Measurements from ENCODE around the gene PTK6.
"Not testable (repeated sequence)": the region's sequence is repeated elsewhere in the genome, so short reads cannot be mapped to it uniquely, and the experiment has no call there.

The PTK6 gene

DNA sequence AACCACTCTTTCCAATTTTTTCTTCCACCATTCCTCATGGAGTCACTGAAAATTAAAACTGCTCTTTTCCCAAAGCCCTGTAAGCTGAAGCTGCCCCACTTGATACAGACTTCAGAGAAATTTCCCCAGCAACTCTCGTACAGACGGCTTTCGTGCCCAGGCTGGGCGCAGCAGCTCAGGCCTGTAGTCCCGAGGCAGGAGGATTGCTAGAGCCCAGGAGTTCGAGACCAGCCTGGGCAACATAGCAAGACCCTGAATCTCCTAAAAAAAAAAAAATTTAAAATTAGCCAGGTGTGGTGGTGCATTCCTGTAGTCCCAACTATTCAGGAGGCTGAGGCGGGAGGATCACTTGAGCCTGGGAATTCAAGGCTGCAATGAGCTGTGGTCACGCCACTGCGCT, 10.0 kb downstream of the PTK6 start:
- no peak for DNase-seq

DNA sequence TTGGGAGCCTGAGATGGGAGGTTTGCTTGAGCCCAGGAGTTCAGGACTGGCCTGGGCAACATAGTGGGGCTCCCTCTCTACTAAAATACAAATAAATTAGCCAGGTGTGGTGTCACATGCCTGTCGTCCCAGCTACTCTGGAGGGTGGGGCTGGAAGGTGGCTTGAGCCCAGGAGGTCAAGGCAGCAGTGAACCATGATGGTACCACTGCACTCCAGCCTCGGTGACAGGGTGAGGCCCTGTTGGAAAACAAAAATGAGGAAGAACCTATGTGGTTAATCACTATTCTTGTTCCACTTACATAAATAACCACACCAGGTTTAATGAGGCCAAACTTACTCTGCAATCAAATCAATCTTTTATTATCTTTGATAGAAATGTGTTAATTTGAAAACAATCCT, 11.2 kb downstream of the PTK6 start:
- no peak for DNase-seq

DNA sequence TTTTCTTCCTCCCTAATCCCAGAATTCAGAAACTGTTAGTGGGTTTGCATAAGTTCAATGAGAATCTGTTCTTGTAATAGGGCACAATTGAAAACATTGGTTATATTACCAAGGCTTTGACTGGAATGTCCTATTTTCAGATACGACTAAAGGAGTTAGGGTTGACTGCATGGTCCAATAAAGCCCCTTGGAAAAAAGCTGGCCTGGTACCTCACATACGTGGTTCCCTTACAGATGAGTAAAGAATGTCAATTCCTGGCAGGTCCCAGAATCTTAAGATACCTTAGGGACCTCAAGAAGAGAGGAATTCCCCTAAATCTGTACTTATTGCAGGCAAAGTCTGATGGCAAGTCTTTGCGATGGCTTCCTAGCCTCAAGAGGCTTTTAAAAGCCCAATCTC, 12.0 kb downstream of the PTK6 start:
- DNase-seq = no peak

DNA sequence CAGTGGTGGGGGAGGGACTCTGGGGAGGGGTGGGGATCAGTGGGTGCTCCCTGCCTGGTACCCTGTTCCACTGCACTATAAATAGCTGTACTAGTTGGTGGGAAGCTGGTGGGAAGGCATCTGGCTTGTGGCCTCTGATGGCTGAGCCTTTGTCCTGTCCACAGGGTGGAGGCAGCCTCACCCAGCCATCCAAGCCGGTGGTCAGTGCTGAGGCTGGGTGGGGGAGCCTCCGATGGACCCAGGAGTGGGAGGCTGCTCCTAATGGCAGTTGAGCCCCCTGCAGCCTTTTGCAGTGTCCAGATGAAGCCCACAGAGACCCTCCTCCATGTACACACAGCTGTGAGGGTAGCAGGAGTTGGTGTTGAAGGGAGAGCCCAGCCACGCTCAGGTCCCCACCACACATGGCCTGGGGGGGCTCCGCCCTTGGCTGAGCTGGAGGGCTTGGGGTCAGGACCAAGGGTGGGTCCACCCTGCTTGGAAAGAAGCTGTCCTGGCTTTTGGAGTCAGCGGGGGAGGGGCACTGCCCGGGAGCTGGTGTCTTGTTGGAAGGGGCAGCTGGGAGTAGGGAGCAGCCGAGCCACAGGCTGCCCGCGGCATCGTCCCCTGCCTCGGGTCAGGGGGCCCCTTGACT, 14.1 kb downstream of the PTK6 start:
- no peak for DNase-seq

DNA sequence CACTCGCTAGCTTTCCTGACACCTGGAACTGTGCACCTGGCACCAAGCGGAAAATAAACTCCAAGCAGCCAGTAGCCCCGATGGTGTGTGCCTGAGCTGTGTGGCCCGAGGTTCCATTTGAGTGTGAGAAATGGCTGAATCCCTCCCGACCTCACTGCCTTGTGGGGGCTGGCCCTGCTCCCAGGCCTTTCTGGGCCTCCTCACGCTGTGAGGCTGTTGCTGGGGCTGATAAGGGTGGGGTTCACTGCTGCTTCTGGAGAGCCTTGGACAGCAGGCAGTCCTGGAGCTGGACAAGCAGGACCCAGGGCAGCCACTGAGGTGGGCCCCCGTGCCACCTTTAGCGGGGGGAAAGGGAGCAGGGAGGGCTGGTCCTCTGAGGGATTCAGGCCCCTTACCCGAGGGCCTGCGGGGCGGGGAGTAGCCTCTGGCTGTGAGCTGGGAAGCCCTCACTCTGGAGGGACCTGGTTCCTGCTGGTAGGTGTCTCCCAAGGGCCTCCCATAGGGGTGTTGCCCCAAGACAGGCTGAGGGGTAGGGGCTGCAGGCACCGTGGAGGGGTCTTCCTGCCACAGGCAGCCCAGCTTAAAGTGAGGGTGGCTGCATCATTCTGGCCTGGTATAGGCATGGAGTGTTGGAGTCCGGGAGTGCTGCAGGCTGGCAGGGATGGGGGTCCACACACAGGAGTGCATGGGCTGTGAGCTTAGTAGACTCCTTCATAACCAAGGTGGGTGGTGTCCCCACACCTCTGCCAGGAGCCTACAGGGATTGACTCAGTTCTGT, 14.9 kb downstream of the PTK6 start:
- DNase-seq = no peak

DNA sequence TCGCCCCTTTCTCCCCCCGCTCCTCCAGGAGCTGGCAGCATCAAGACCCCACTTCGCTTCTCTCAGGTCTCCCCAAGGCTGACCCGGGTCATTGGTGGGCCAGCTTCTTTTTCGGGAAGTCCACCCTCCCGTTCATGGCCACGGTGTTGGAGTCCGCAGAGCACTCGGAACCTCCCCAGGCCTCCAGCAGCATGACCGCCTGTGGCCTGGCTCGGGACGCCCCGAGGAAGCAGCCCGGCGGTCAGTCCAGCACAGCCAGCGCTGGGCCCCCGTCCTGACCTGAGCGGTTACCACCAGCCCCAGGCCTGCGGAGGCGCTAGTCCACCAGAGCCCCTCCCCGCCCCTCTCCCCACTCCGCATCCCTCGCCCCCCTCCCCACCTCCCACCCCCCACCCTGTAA, 15.6 kb downstream of the PTK6 start:
- no peak for DNase-seq

DNA sequence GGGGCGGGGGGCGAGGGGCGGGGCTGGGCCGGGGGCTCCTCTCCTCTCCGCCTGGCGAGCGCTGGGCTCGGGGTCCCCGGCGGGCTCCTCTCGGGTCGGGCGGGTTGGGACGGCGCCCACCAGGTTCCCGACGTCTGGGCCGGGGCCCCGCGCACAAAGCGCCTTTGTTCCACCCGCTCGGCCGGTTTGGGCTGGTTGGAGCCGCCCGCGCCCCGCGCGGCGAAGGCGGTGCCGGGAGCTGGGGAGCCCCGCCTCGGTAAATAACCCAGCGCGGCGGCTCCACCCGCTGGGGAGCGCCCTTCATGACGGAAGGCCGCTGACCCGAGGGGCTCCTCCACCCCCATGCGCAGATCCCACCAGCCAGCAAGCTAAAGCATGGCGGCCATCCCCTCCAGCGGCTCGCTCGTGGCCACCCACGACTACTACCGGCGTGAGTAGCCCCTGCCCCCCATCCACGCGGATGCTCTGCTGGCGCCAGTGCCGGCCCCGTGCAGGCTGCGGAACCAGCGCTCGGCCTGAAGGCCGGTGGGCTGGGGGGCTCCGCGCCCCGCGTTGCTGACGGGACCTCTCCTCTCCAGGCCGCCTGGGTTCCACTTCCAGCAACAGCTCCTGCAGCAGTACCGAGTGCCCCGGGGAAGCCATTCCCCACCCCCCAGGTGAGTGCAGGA, 16.1 kb downstream of the PTK6 start:
- DNase-seq = peak; percentile 85

DNA sequence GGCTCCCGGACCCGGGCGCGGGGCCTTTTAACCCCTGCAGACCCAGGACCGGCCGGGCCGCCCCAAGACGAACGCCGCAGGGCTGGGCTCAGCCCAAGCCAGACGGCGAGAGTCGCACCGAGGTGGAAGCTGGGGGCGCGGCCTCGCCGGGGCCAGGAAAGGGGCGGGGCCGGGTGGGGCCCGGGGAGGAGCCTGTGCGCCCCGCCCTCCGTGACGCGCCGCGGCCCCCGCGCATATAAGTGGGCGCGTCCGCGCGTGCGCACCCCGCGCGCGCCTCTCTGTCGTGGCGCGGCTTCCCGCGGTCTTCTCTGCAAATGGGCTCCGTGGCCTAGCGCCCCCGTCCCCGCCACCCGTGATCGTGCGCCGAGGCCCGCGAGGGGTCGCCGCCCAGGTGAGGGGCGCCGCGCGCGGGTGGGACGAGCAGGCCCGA, 16.7 kb downstream of the PTK6 start, which contains the start of gene PPDPF:
TSS of gene PPDPF (plus strand) at position 262 of the 430 bp plus-strand sequence. CDS start 544 bp downstream, outside the sequence.
- DNase-seq = peak; percentile 95

DNA sequence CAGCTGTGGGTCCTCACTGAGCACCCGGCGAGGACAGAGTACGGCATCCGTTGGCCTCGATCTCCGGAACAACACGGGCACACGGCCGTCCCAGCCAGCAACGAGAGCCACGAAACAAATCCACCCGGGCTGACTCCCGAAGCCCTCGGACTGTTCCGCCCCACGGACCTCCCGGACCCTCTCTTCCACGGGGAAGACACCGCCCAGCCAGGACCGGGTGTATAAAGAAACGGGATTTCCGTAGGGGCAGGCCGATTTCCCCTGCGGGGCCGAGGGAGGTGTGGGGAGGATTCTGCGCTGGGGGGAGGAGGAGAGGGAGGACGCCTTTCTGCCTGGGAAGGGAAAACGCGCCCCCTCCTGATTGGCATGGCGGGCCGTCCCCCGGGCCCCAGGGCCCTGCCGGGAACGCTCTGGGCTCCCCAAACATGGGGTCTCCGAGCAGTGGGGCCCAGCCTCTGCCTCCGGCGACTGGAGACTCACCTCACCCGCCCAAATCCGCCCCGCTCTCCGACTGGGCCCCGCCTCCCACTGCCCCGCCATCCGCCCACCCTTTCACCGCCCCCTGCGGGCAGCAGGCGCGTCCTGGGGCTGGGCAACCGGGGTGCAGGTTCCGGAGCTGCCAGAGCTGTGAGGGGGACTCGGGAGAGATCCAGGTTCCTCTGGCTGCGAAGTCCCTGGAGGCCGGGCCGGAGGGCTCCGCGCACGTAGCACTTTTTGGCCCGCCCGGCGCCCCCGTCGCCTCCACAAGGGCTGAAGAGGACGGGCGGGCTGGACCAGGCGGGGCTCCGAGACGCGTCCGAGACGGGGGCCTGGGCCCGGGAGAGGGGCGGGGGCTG, 17.3 kb downstream of the PTK6 start:
- peak; percentile 81 for DNase-seq

DNA sequence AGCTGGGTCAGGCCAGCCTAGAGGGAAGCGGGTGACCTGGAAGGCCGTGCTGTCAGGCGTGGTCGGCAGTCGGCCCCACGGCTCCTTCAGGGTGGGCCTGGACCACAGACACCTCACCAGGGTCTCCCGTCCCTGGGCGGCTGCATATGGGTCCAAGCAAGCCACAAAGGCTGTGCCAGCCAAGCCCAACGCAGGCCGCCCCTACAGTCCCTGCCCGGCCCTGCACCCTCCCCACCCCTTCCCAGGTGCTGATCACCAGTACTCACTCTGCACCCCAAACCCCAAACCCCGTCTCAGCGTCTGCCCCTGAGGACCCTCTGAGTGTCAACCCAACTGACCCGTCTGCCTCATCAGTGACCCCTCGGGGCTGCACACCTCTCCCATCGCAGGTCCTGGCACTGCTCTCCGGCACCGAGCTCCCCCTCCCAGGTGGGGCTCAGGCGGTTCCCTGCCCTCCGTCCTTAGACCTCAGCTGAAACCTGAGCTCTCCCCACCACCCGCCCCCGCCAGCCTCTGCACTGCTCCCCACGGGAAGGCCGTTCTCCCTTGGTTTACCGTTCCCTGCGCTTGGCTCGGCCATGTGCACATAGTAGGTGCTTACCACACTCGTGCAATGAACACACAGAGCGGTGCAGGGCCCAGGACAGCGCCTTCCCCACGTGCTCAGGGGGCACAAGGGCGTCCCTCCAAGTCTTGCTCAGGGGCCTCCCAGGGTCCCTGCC, 18.1 kb downstream of the PTK6 start:
- DNase-seq = no peak

DNA sequence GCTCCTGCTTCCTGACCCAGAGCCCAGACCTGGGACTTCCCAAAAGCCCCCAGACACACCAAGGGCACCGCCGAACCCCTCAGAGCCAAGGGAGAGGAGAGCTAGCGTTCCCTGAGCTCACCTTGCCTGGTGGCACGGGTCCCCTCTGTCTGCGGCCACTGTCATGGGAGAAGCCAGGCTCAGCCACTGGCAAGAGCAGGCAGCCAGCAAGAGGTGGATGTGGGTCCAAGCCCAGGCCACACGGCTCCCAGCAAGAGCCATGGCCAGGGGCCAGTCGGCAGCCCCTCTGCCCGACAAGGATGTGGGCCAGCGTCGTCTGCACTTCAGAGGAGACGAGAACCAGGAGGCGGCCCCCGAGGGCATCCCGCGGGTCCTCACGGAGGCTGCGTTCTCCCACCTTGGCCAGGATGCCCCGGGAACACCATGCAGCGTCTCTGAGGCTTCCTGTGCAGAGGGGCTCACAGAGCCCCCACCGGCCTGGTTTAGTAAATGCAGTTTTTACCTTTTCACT, 18.8 kb downstream of the PTK6 start:
- no peak for DNase-seq

DNA sequence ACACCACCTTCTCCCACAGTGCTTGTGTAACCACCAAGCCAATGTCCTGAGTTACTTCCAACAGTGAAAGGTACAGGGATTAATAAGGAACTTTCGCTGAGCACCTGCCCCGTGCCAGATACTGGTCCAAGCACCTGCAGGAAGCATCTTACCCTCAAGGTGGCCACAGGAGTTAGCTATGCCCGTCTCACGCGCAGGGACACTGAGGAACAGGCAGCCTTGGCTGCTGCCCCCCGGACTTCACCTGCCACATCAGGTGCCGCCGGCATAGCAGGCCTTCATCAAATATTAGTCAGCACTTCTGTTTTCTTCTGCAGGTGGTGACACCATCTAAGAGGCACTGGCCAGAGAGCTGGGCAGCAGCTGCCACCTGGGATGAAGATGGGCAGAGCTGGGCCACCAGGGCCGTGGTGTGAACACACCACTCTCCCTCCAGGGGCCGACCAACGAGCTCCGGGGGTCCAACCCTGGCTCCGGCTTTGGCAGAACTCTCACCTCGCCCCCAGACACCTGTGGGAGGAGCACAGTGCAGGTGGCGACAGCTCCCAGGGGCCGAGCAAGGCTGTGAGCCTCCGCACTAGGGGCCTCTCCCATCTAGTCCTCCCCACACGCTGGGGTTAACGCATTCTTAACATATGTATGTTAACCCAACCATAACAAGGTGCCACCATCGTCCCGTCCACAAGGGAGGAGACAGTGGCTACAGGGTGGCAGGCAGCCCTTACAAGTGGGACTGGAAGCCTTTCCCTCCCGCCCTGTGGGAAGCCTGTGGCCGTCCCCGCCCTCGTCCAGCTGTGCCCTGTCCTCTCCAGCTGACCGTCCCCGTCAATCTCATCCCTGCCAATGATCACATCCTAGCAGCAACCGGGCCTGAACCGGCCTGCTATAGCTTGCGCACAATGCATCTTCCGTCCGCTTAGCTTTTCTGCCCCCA, 19.5 kb downstream of the PTK6 start:
- DNase-seq = no peak

DNA sequence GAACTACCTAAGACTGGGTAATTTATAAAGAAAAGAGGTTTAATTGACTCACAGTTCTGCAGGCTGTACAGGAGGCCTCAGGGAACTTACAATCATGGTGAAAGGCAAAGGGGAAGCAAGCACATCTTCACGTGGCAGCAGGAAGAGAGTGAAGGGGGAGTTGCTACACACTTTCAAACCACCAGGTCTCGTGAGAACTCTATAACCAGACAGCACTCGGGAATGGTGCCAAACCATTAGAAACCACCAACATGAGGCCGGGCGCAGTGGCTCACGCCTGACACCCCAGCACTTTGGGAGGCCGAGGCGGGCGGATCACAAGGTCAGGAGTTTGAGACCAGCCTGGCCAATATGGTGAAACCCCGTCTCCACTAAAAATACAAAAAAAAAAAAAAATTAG, 22.7 kb downstream of the PTK6 start:
- not testable (repeated sequence) for DNase-seq

DNA sequence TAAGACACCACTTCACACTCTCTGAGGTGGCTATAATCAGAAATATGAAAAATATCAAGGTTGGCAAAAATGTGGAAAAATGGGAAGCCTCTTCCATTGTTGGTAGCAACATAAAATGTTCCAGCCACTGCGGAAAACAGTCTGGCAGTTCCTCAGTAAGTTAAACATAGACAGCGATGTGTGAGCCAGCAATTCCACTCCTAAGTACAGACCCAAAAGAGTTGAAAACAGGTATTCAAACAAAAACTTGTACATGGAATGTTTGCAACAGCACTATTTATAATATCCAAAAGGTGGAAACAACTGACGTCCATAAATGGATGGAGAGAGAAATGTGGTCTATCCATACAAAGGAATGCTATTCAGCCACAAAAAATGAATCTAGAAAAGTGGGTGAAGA, 24.0 kb downstream of the PTK6 start:
- no peak for DNase-seq

DNA sequence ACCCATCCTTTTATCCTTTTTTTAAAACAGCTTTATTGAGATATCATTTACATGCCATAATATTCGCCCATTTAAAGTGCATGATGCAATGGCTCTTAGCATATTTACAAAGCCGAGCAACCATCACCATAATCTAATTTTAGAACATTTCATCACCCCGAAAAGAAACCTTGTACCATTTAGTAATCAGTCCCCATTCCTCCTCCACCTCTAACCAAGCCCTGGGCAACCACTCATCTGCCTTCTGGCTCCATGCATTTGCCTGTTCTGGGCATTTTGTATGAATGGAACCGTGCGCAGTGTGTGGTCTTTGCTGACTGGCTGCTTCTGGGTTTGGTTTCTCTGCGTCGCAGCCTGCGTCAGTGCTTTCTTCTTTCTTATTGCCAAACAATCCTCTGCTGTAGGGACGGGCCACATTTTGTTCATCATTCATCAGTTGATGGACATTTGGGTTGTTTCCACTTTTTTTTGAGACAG, 28.1 kb downstream of the PTK6 start:
- DNase-seq = no peak

DNA sequence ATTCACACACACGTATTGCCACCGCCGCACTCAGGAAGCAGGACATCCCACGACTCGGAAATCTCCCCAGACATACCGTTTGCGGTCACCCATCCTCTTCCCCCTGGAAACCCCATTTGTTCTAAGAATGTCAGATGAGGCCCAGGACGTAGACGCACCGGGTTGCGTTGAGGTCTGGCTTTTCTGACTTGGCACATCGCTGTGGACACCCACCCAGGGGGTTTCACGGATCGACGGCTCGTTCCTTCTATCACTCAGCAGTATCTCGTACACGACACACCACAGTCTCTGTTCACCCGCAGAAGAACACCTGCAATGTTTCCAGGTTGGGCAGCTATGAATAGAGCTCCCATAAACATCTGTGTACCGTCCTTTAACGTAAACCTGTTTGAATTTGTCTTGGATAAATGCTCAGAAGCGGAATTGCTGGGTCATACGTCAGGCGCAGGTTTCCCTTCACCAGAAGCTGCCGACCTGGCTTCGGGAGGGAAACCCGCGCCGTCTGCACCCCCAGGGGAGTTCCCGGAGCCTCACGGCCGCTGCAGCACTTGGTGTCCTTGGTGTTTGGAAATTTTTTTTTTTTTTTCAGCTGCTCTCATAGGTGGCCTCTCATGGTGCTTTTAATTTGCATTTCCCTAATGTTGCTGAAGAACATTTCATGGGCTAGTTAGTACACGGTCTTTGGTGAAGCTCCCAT, 29.0 kb downstream of the PTK6 start:
- no peak for DNase-seq

DNA sequence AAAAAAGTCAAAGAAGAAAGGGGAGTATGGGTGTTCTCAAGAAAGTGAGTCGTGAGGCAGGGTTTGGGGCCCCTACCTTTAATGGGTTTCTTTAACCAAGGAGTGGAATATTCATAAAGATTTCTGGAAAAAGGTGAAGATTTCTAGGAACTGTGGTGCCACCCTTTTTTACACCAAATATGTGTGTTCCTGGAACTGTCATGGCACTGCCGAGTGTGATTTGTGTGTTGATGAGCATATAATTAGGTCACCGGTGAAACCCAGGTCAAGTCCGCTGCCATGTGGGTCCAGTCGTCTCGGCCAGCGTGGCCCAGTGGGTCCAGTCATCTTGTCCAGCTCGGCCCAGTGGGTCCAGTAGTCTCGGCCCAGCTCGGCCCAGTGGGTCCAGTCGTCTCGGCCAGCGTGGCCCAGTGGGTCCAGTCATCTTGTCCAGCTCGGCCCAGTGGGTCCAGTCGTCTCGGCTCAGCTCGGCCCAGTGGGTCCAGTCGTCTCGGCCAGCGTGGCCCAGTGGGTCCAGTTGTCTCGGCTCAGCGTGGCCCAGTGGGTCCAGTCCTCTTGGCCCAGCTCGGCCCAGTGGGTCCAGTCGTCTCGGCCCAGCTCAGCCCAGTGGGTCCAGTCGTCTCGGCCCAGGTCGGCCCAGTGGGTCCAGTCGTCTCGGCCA, 30.0 kb downstream of the PTK6 start:
- DNase-seq = no peak

DNA sequence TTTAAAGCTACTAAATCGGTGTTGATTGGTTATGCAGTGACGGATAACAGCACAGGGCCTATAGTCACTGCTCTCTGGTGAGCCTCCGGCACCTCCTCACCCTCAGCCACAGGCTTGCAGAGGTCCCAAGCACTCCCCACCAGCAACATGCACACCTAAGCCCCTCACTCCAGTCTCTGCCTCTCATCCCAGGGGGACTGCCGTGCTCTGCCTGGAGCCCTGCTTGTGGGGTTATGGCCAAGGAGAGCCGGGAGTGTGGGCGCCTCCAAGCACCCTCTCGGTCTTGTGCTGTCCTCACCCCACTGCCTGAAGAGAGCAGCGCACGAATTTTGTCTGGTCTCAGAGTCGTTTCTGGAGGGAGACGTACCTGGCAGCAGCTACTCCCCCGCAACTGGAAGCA, 31.5 kb downstream of the PTK6 start:
- no peak for DNase-seq

DNA sequence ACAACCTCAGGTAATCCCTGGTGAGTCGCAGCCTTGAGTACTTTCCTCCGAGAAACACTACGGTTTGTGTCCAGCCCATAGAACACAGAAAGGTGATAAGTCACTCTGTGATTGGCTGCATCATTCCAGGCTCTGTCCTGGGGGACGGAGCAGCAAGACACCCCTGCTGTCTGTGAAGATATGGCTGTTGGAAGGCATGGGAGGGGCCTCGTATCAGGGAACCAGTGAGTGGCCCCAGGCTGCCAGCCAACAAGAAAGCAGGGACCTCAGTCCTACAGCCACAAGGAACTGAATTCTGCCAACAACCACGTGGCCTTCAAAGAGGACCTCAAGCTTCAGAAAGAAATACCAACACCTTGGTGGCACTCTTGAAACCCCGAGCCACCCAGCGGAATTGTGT, 31.9 kb downstream of the PTK6 start:
- no peak for DNase-seq

DNA sequence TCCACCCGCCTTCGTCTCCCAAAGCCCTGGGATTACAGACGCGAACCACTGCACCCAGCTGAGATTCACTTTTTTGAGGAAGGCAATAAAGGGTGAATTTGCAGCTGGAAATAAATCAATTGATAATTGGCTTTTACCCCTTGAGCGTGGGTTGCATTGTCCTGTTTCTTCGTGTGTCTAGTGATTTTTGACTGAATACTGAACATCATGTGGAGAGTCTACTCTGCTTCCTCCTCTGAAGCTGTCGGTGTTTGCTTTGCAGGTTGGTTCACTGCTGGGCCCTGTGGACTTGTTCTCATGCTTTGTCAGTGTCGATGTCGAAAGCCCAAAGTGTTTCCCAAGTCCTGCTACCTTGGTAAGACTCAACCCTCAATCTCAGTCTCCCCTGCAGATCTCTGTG, 32.5 kb downstream of the PTK6 start:
- no peak for DNase-seq
